GM19023 (cell line): ENCODE data around the gene LRP3.
"Not testable (repeated sequence)": the region's sequence is repeated elsewhere in the genome, so short reads cannot be mapped to it uniquely, and the experiment has no call there.

Experiments
- ATAC-seq: cut with Tn5 transposase; IDR thresholded peaks from one replicate; pipeline ENCODE4 v1.9.1; 2021; ENCODE audit warnings: mild to moderate bottlenecking, moderate library complexity; ENCODE audit not compliant: unreplicated experiment

Gene LRP3

GRCh38 chr19:33201886-33202545, 7.9 kb downstream of the LRP3 start:
- no peak for ATAC-seq

GRCh38 chr19:33202546-33203507, 8.7 kb downstream of the LRP3 start:
- ATAC-seq, result no peak

DNA sequence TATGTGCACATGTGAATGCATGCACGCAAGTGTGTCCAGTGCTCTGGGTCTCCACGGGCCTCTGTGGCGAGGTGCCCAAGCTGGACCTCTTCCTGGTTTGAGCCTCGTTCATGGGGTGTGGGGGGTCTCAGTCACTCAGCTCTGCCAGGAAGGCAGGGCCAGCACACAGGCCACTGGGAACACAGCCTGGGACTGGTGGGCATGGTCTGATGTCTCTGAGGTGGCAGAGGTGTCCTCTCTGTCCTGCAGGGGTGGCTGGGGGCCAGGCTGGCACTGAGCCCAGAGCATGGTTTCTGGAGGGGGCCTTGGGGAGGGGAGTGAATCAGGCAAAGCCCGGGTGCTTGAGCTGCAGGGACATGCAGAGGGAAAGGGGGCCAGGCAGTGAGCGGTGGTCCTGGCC, 9.4 kb downstream of the LRP3 start:
- ATAC-seq, result no peak

- ATAC-seq, result no peak
Measured at GRCh38 chr19:33204136-33204973, 10.2 kb downstream of the LRP3 start.

DNA sequence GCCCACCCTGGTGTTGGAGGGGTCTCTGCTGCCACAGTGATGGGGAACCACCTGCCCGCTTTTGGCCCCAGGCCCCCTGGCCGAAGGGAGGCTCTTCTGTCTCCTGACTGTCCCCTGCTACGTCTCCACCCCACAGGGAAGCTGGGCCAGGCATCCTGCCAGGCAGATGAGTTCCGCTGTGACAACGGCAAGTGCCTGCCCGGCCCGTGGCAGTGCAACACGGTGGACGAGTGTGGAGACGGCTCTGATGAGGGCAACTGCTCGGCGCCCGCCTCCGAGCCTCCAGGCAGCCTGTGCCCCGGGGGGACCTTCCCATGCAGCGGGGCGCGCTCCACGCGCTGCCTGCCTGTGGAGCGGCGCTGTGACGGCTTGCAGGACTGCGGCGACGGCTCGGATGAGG, 11.0 kb downstream of the LRP3 start:
- no peak for ATAC-seq

- no peak for ATAC-seq
Measured at GRCh38 chr19:33205531-33206260, 11.6 kb downstream of the LRP3 start.

- ATAC-seq, result no peak
Measured at GRCh38 chr19:33206261-33207039, 12.3 kb downstream of the LRP3 start.

GRCh38 chr19:33207040-33207620, 13.0 kb downstream of the LRP3 start:
- no peak for ATAC-seq

DNA sequence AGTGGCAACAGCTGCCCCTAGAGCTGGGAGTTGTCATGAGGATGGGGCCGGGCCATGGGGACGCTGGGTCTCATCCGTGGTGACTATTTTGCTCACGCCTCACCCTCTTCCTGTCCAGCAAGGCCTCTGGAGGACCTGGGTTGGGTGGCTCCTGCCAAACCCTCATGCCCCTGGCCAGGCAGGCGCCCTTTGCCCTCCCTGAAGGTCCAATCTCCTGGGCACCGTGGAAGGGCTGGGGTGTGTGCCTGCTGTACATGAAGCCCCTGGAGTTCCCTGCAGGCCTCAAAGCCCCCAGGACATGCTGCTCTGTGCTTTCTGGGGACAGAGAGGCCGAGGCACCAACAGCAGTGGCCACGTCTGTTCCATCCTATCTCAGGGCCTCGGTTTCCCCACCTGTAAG, 13.8 kb downstream of the LRP3 start:
- ATAC-seq, result no peak

DNA sequence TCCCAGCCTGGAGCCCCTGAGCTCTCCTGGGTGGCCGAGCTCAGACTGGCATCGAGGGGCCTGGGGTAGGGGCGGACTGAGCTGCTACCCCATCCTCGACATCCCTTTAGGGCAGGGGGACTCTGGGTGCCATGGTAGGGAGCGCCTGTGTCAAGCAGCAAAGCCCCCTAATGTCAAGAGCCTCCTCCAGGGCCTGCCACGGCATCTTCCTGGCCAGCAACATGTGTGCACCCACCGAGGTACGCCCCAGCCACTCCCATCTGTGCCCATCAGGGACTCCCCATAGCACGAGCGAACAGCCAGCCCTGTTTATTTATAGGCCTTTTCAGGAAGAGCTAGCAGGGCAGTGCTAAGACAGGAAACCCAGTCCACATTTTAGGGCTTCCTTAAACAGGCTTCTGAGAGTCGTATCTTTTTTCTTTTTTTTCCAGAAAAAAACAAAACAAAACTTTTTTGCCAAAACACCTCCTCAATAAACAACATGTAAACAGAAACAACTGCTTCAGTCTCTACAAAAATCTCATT, 14.3 kb downstream of the LRP3 start:
- ATAC-seq, result no peak

- ATAC-seq, result no peak
Measured at GRCh38 chr19:33208904-33209849, 15.0 kb downstream of the LRP3 start.

- ATAC-seq, result not testable (repeated sequence)
Measured at GRCh38 chr19:33209850-33210230, 15.7 kb downstream of the LRP3 start.

DNA sequence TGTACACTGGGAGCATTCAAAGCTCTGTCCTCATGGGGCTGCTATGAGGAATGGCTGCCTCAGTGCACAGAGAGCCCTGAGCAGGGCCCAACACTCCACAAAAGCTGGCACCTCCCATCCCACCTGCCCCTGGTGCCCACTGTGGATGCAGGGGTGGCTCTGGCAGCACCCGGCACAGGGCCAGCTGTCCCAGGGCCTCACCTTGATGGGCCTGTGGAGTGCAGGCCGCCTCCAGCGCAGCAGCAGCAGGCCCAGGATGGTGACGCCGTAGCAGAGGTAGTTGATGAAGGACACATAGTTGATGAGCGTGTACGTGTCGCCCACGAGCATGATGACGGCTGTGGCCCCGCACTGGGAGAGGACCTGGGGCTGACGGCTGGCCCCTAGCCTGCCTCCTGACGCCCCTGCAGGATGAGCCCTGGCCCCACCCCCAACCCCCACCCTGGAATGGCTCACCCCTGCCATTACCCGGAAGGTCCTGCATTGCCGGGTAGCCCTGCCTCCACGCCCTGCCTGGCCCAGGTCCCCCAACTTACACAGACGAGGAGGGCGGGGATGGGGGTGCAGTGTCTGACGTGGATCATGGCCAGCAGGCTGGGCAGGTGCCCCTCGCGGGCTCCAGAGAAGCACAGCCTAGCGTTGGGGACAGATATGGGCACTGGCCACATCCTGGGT, 16.3 kb downstream of the LRP3 start:
- no peak for ATAC-seq

DNA sequence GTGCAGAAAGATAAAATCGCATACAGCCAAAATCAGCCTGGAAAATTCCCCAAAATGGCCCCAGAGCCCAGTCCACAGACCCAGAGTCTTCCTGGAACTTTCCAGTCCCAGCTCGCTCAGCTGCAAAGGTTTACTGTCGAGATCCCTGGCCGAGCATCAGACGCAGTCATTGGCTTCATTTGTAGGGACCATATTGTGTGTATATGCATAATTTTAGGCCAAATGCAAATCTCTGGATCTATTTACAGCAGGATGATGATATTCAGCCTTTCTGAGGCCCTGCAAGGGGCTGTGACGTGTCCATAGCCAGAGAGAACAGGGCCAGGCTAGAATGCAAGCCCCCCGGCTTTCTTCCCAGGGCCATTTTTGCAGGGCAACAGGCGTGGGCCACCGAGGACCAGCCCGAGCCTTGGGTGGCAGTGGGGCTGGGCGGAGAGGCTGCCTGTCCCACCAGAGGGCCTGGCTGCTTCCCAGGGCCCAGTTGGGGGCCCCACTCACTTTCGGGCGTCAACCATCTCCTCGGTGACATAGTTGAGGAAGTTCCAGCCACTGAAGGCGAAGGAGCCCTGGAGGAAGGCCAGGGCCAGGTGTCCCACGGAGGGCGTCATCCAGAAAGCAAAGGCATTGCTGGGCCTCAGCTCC, 17.8 kb downstream of the LRP3 start:
- ATAC-seq, result no peak

DNA sequence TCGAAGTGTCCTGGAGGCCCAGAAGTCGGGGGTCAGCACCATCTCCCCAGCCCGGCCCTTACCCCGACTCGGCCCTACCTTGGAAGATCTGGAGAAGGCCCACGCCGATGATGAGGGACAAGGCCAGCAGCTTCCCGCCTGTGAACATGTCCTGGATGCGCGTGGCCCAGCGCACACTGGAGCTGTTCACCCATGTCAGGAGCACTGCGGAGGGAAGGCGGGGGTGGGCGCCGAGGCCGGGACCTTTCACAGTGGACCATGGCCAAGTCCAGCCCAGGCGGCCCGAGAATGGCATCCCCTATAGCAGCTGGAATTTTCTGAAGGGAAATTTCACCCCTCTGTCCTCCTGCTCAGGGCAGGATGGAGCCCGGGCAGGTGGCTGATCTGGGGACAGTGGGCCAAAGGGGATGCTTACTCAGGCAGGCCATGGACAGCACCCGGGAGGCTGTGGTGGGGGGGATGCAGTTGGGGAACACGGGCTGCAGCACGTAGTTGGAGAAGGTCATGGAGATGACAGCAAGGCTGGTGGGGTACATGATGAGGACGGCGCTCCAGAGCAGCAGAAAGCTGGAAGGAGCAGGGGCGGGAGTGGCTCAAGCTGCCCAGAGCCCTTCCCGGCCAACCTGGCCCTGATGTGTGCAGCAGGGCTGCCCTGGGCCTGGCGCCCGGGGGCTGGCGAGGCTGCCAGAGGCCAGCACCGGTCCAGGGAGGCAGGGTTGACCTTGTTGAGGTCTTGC, 18.5 kb downstream of the LRP3 start:
- no peak for ATAC-seq

GRCh38 chr19:33214596-33214995, 20.5 kb downstream of the LRP3 start:
- no peak for ATAC-seq
